Stomach (tissue), 9 donors: Measurements from ENCODE around the gene MOB3B. TPM values are rescaled to one million over a fixed set of nuclear protein-coding genes. Genes with fewer than 3 reads are reported as not detected.

ENCODE experiments used
- DNase-seq, 2 donors: peaks; one replicate each; pipeline versions ENCODE4 v3.0.0 to v3.0.0-alpha.2; 2013 to 2019
- H3K27ac ChIP-seq, 5 donors: fragments of 200-600 bp in 4 of 5; sonication (generic) in 4 of 5; one replicate each; pipeline ENCODE4 v1.5.1; 2013 to 2019; ENCODE audit warnings: mild to moderate bottlenecking in 1 of 5, moderate library complexity in 1 of 5
- H3K27me3 ChIP-seq, 3 donors: fragments of 200-600 bp; sonication (generic); one replicate each; pipeline ENCODE4 v1.5.1; 2017 to 2019; ENCODE audit warnings: mixed run types in 1 of 3
- H3K36me3 ChIP-seq, 4 donors: fragments of 200-600 bp; sonication (generic); 1 replicate in 3 of 4; 2 replicates in 1 of 4; pipeline ENCODE4 v1.5.1; 2016 to 2019
- H3K4me1 ChIP-seq, 4 donors: fragments of 200-600 bp; sonication (generic); one replicate each; pipeline ENCODE4 v1.5.1; 2016 to 2019
- H3K4me3 ChIP-seq, 4 donors: fragments of 200-600 bp; sonication (generic) in 3 of 4; one replicate each; pipeline ENCODE4 v1.5.1; 2016 to 2019; ENCODE audit warnings: mild to moderate bottlenecking in 1 of 4
- H3K9me3 ChIP-seq, 4 donors: fragments of 200-600 bp; sonication (generic); one replicate each; pipeline ENCODE4 v1.5.1; 2016 to 2019
- CTCF ChIP-seq, 7 experiments: fragments of 450-650 bp in 4 of 7; fragments of 200-600 bp in 3 of 7; sonication (generic) in 3 of 7; IDR thresholded peaks; one replicate each; pipeline ENCODE4 v1.5.1; 2016 to 2019; ENCODE audit warnings: antibody characterized with exemption in 7 of 7, control low read depth in 2 of 7, mild to moderate bottlenecking in 1 of 7
- EP300 ChIP-seq: sonication (generic); formaldehyde crosslinking; IDR thresholded peaks from one replicate; pipeline ENCODE4 v1.6.1; 2017; ENCODE audit warnings: antibody characterized with exemption
- POLR2A ChIP-seq, 4 donors: fragments of 450-650 bp; IDR thresholded peaks; one replicate each; pipeline ENCODE4 v1.6.1; 2016; ENCODE audit warnings: antibody characterized with exemption in 4 of 4, control low read depth in 2 of 4, mild to moderate bottlenecking in 1 of 4, moderate library complexity in 1 of 4
- POLR2AphosphoS5 ChIP-seq, 3 donors: sonication (generic); formaldehyde crosslinking; IDR thresholded peaks; one replicate each; pipeline ENCODE4 v1.6.1; 2016; ENCODE audit warnings: antibody characterized with exemption in 3 of 3
- WGBS, 5 donors: extraction: QIAGEN DNeasy Blood & Tissue Kit in 3 of 5; methylation state at CpG; one replicate each; pipeline versions ENCODE4 v1.1.5 to v1.1.7; 2013 to 2018; 5-methylcytosine and 5-hydroxymethylcytosine counted together
- intact Hi-C: fragments of 100-400 bp; cut with DNase I; formaldehyde crosslinking; loops from one replicate; pipeline ENCODE4 v1.15.1; 2023; ENCODE audit warnings: low total_unique reads
- polyA plus RNA-seq, 3 donors: library from polyadenylated mRNA; stranded (reverse); fragments of 200-250 nt; gene quantifications; one replicate each; pipeline ENCODE4 v1.2.3, GENCODE V29; 2013
- total RNA-seq, 5 donors: library from RNA; depleted of rRNA; stranded (reverse); fragments of >200 nt; gene quantifications; one replicate each; pipeline versions ENCODE4 v1.1.0 to v1.2.3, GENCODE V29; 2014 to 2016
- donor health status: healthy with polysubstance abuse.
- donor health status: Bipolar disorder and iron deficiency.
- donor health status: healthy.

MOB3B gene
- total and polyA plus RNA-seq, 8 donors, result 4.0 to 32.7 (median 9.7) TPM

- WGBS, 5 donors, result 77 to 97% (median 87%) methylated on average over 4 of the region's 4 CpGs
- TF ChIP-seq POLR2A (IDR thresholded peaks at IDR 0.05) (no peak), CTCF (IDR thresholded peaks at IDR 0.05) (no peak), EP300 (no peak), POLR2AphosphoS5 (IDR thresholded peaks at IDR 0.05) (no peak)
- no peak for DNase-seq
- Histone ChIP-seq H3K4me3 (no peak overlapping the region), H3K4me1 (peaks cover 12 to 59% (median 44%) of the 10 kb centered on the region in 4 donors), H3K27me3 (no peaks in the 10 kb centered on the region), H3K36me3 (no peaks in the 10 kb centered on the region), H3K9me3 (no peaks in the 10 kb centered on the region), H3K27ac (no peak overlapping the region)
- intact Hi-C loops, result no loop called here
Observed at GRCh38 chr9:27373851-27374250, 155.8 kb downstream of the MOB3B start.

DNA sequence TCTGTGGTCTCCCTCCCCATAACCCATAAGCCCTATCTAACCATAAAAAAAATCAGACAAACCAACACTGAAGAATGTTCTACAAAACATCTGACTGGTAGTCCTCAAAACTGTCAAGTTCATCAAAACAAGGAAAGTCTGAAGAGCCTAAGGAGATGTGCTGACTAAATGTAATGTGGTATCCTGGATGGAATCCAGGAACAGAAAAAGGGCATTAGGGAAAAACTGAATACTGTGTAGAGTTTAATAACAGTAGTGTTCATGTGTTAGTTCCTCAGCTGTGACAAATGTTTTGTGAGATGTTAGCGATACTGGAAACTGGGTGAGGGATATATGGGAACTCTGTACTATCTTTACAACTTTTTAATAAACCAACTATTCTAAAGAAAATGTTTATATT, 157.0 kb downstream of the MOB3B start:
- 86 to 97% (median 91%) methylated on average over 1 of the region's 1 CpG for WGBS, 5 donors
- H3K9me3 ChIP-seq, result no peaks in the 10 kb centered on the region
- no peaks in the 10 kb centered on the region for H3K27me3 ChIP-seq
- H3K36me3 ChIP-seq, result no peaks in the 10 kb centered on the region
- intact Hi-C loops, result no loop called here
- H3K27ac ChIP-seq, result peak overlapping the region in 3 of 5 donors; percentile 30 to 59 (median 54)
- H3K4me3 ChIP-seq, result no peak overlapping the region
- DNase-seq, result no peak
- peaks cover 8 to 59% (median 44%) of the 10 kb centered on the region in 4 donors for H3K4me1 ChIP-seq
- no peak for TF ChIP-seq POLR2AphosphoS5 (IDR thresholded peaks at IDR 0.05)
- TF ChIP-seq EP300, result no peak
- TF ChIP-seq CTCF (IDR thresholded peaks at IDR 0.05), result no peak
- no peak for TF ChIP-seq POLR2A (IDR thresholded peaks at IDR 0.05)

DNA sequence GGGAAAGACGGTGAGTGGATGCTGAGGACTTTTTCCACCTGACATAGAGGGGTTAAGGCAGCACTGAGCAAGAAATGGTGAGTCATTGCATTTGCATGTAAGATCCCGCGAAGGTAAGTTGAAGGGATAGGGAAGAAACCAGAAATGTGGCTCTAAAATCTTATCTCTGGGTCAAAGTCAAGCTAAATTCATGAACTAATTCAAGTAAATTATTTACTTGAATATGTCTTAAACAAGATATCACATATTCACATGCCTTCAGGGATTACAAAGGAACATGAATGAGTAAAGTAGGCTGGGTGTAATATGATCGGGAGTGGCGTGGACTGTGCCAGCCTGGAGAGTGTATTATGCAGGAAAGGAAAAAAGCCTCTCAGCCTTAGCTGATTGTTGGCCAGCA, 158.2 kb downstream of the MOB3B start:
- Histone ChIP-seq H3K27ac (peak overlapping the region; percentile 30 to 59 (median 47)), H3K4me1 (peaks cover 19 to 72% (median 53%) of the 10 kb centered on the region in 4 donors), H3K4me3 (no peak overlapping the region), H3K27me3 (no peaks in the 10 kb centered on the region), H3K36me3 (no peaks in the 10 kb centered on the region), H3K9me3 (no peaks in the 10 kb centered on the region)
- TF ChIP-seq POLR2A (IDR thresholded peaks at IDR 0.05) (no peak), POLR2AphosphoS5 (IDR thresholded peaks at IDR 0.05) (peak in 2 of 3 donors; percentile 62 to 76)
- peak; percentile 76 to 83 for DNase-seq
- WGBS, 5 donors, result 35 to 49% (median 40%) methylated on average over 5 of the region's 5 CpGs
- intact Hi-C loops, result no loop called here

- Histone ChIP-seq H3K27me3 (no peaks in the 10 kb centered on the region), H3K27ac (peak overlapping the region in 4 of 5 donors; percentile 26 to 61 (median 39)), H3K9me3 (no peaks in the 10 kb centered on the region), H3K4me3 (no peak overlapping the region), H3K36me3 (no peaks in the 10 kb centered on the region), H3K4me1 (peaks cover 27 to 88% (median 67%) of the 10 kb centered on the region in 4 donors)
- intact Hi-C loops, result no loop called here
- DNase-seq, result no peak
- WGBS, 5 donors, result 79 to 87% (median 81%) methylated on average over 5 of the region's 5 CpGs
- TF ChIP-seq EP300, result no peak
- TF ChIP-seq CTCF (IDR thresholded peaks at IDR 0.05), result no peak
- TF ChIP-seq POLR2AphosphoS5 (IDR thresholded peaks at IDR 0.05), result no peak
Observed at GRCh38 chr9:27369591-27369990, 160.0 kb downstream of the MOB3B start.

- WGBS, 5 donors, result 31 to 58% (median 35%) methylated on average over 7 of the region's 7 CpGs
- peak in 1 of 2 donors; percentile 69 for DNase-seq
- Histone ChIP-seq H3K36me3 (no peaks in the 10 kb centered on the region), H3K27ac (peak overlapping the region in 4 of 5 donors; percentile 14 to 61 (median 48)), H3K27me3 (no peaks in the 10 kb centered on the region), H3K4me1 (peaks cover 27 to 84% (median 68%) of the 10 kb centered on the region in 4 donors), H3K4me3 (no peak overlapping the region), H3K9me3 (no peaks in the 10 kb centered on the region)
- intact Hi-C loops, result no loop called here
- no peak for TF ChIP-seq EP300
- TF ChIP-seq CTCF (IDR thresholded peaks at IDR 0.05), result no peak
- no peak for TF ChIP-seq POLR2AphosphoS5 (IDR thresholded peaks at IDR 0.05)
- TF ChIP-seq POLR2A (IDR thresholded peaks at IDR 0.05), result no peak
Observed at GRCh38 chr9:27368316-27368985, 161.2 kb downstream of the MOB3B start.
